HUES64 (cell line): ENCODE results near the gene P2RY6.
"Not testable (repeated sequence)": the region's sequence is repeated elsewhere in the genome, so short reads cannot be mapped to it uniquely, and the experiment has no call there.

Experiments
- H3K27ac ChIP-seq: 2 replicates; pipeline ENCODE4 v1.7.0; 2013; ENCODE audit warnings: low read depth, low read length, inconsistent platforms
- H3K27me3 ChIP-seq: 2 replicates; pipeline ENCODE4 v1.6.1; 2013; ENCODE audit warnings: mild to moderate bottlenecking, low read length; ENCODE audit not compliant: insufficient read depth
- H3K36me3 ChIP-seq: 2 replicates; pipeline ENCODE4 v1.6.1; 2013; ENCODE audit warnings: mild to moderate bottlenecking, low read length; ENCODE audit not compliant: insufficient read depth
- H3K4me1 ChIP-seq: 2 replicates; pipeline ENCODE4 v1.6.1; 2013; ENCODE audit warnings: mild to moderate bottlenecking, low read length, moderate library complexity; ENCODE audit not compliant: insufficient read depth
- H3K4me3 ChIP-seq: 2 replicates; pipeline ENCODE4 v1.5.1; 2013; ENCODE audit warnings: mild to moderate bottlenecking, low read length, moderate library complexity
- H3K9ac ChIP-seq: 2 replicates; pipeline ENCODE4 v1.6.1; 2013; ENCODE audit warnings: mild to moderate bottlenecking, low read depth, low read length
- H3K9me3 ChIP-seq: 2 replicates; pipeline ENCODE4 v1.6.1; 2013; ENCODE audit warnings: low read depth, low read length; ENCODE audit not compliant: insufficient read depth
- WGBS: fragments of 150-250, 120-280 bp; methylation state at CpG from one replicate; pipeline ENCODE4 v1.1.7; 2013; ENCODE audit warnings: missing lambda C conversion rate; 5-methylcytosine and 5-hydroxymethylcytosine counted together

P2RY6 gene

GRCh38 chr11:73229896-73230875 lies 42.0 kb upstream of the P2RY6 start:
- Histone ChIP-seq H3K4me1 (peaks cover 10% of the 10 kb centered on the region), H3K27me3 (no peaks in the 10 kb centered on the region), H3K27ac (no peak overlapping the region), H3K9ac (no peak overlapping the region), H3K4me3 (no peak overlapping the region), H3K36me3 (no peaks in the 10 kb centered on the region), H3K9me3 (no peaks in the 10 kb centered on the region)
- WGBS = 89% methylated on average over 16 of the region's 16 CpGs

GRCh38 chr11:73230931-73231330 lies 41.2 kb upstream of the P2RY6 start:
- Histone ChIP-seq H3K9ac (no peak overlapping the region), H3K9me3 (no peaks in the 10 kb centered on the region), H3K4me3 (no peak overlapping the region), H3K27me3 (no peaks in the 10 kb centered on the region), H3K27ac (no peak overlapping the region), H3K36me3 (no peaks in the 10 kb centered on the region), H3K4me1 (peaks cover 10% of the 10 kb centered on the region)
- 91% methylated on average over 6 of the region's 7 CpGs for WGBS

DNA sequence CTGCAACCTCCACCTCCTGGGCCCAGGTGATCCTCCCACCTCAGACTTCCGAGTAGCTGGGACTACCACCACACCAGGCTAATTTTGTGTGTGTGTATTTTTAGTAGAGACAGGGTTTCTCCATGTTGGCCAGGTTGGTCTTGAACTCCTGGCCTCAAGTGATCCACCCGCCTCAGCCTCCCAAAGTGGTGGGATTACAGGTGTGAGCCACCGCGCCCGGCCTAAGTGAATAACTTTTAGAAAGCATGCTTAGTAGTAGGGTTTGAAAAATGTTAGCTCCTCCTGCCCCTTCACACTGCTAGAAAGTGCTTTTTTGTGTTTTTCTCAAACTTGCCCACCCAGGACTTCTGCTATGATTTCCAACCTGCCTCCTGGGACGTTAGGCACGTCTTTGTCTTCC lies 39.7 kb upstream of the P2RY6 start:
- H3K36me3 ChIP-seq, H3K27ac ChIP-seq, H3K4me1 ChIP-seq, H3K4me3 ChIP-seq, H3K27me3 ChIP-seq, H3K9ac ChIP-seq, H3K9me3 ChIP-seq: not testable (repeated sequence)
- WGBS = 91% methylated on average over 6 of the region's 7 CpGs

DNA sequence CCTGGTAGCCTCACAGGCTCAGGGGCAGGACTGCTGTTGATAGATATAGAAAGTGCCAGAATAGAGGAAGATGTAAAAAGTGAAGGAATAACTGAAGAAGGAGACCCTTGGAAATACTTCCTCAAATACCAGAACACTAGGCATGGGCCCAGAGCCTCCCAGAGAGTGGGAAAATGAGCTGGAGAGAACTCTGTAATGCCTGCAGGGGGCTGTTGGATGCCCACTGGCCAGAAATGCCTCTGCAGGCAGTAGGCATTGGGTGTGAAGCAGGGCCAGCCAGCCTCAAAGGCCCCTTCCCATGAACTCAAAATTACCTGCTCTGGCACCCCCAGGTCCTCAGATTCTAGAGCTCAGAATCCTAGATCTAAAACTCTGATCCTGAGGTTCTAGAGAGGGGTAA lies 38.9 kb upstream of the P2RY6 start:
- Histone ChIP-seq H3K9me3 (no peaks in the 10 kb centered on the region), H3K36me3 (no peaks in the 10 kb centered on the region), H3K9ac (no peak overlapping the region), H3K27ac (no peak overlapping the region), H3K4me3 (no peak overlapping the region), H3K27me3 (no peaks in the 10 kb centered on the region), H3K4me1 (peaks cover 8% of the 10 kb centered on the region)

GRCh38 chr11:73233692-73234470 lies 38.3 kb upstream of the P2RY6 start:
- Histone ChIP-seq H3K36me3 (no peaks in the 10 kb centered on the region), H3K27ac (no peak overlapping the region), H3K4me3 (no peak overlapping the region), H3K9me3 (no peaks in the 10 kb centered on the region), H3K9ac (no peak overlapping the region), H3K4me1 (peaks cover 2% of the 10 kb centered on the region), H3K27me3 (no peaks in the 10 kb centered on the region)
- 94% methylated on average over 23 of the region's 23 CpGs for WGBS

- no peaks in the 10 kb centered on the region for H3K36me3 ChIP-seq
- WGBS = 95% methylated on average over 56 of the region's 56 CpGs
- H3K4me3 ChIP-seq = no peak overlapping the region
- H3K4me1 ChIP-seq = no peaks in the 10 kb centered on the region
- no peaks in the 10 kb centered on the region for H3K27me3 ChIP-seq
- no peak overlapping the region for H3K27ac ChIP-seq
- H3K9me3 ChIP-seq = no peaks in the 10 kb centered on the region
- H3K9ac ChIP-seq = no peak overlapping the region
These were observed 37.5 kb upstream of the P2RY6 start for GRCh38 chr11:73234471-73235181.

- no peaks in the 10 kb centered on the region for H3K36me3 ChIP-seq
- no peak overlapping the region for H3K4me3 ChIP-seq
- no peaks in the 10 kb centered on the region for H3K27me3 ChIP-seq
- 89% methylated on average over 8 of the region's 8 CpGs for WGBS
- H3K27ac ChIP-seq = no peak overlapping the region
- no peak overlapping the region for H3K9ac ChIP-seq
- no peaks in the 10 kb centered on the region for H3K4me1 ChIP-seq
- H3K9me3 ChIP-seq = no peaks in the 10 kb centered on the region
These were observed 36.8 kb upstream of the P2RY6 start for GRCh38 chr11:73235236-73235786.

- Histone ChIP-seq H3K36me3 (no peaks in the 10 kb centered on the region), H3K27ac (no peak overlapping the region)
- 84% methylated on average over 4 of the region's 4 CpGs for WGBS
These were observed 35.9 kb upstream of the P2RY6 start for GRCh38 chr11:73236205-73236765.

GRCh38 chr11:73236854-73237253 lies 35.3 kb upstream of the P2RY6 start:
- Histone ChIP-seq H3K9me3 (no peaks in the 10 kb centered on the region), H3K27me3 (no peaks in the 10 kb centered on the region), H3K36me3 (no peaks in the 10 kb centered on the region), H3K9ac (no peak overlapping the region), H3K4me1 (no peaks in the 10 kb centered on the region), H3K4me3 (no peak overlapping the region), H3K27ac (no peak overlapping the region)
- 59% methylated on average over 6 of the region's 6 CpGs for WGBS

More at GRCh38 chr11:73236205-73236765, 35.9 kb upstream of the P2RY6 start:
- Histone ChIP-seq H3K9me3 (no peaks in the 10 kb centered on the region), H3K4me3 (no peak overlapping the region), H3K27me3 (no peaks in the 10 kb centered on the region), H3K4me1 (no peaks in the 10 kb centered on the region), H3K9ac (no peak overlapping the region)

DNA sequence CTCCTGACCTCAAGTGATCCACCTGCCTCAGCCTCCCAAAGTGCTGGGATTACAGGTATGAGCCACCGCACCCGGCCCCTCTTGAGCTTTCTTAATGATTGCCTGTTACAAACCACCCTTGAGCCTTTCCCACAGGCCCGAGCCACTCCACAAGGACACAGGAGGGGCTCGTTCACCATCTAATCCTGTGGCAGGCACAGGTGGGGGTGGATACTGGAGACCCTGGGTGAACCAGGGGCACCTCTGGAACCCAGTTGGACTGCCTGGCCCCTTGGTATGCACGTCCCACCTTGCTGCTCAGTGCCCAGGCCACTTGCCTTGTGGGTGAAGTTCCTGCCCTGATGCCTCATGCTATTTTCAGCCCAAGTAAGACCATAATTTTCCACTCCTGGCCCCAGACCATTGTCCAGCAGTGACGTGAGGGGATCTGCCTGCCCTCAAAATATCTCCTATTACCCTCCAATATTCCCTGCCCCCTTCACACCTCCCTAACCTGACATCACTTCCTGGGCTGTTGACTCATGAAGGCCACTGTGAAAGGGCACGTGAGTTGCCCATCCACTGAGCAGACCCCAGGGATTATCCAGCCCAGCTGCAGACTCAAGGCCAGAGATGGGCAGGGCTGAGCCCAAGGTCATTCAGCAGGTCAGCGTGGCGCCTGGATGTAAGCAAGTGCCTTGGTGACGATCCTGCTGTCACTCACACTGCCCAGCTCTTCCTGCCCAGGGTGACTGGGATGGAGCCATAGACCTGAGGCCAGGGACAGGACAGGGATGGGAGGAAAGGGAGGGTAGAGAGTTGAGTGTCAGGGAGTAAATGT lies 34.5 kb upstream of the P2RY6 start:
- H3K27ac ChIP-seq = no peak overlapping the region
- 76% methylated on average over 10 of the region's 10 CpGs for WGBS
- no peaks in the 10 kb centered on the region for H3K27me3 ChIP-seq
- H3K4me3 ChIP-seq = no peak overlapping the region
- H3K9ac ChIP-seq = no peak overlapping the region
- no peaks in the 10 kb centered on the region for H3K36me3 ChIP-seq
- no peaks in the 10 kb centered on the region for H3K9me3 ChIP-seq
- no peaks in the 10 kb centered on the region for H3K4me1 ChIP-seq
